K562 treated with DMSO at 1 percent for 4 hours (cell line): Measurements from ENCODE around the gene ZNF341. TPM values are rescaled to one million over a fixed set of nuclear protein-coding genes. Genes with fewer than 3 reads are reported as not detected.

Source experiments
- total RNA-seq: library from RNA; unstranded; fragments of 300-600 nt; gene quantifications from 2 replicates; pipeline ENCODE4 v1.2.3, GENCODE V29; 2022; ENCODE audit not compliant: insufficient read depth

ZNF341 gene
- 1.8 and 3.6 TPM in 2 replicates for total RNA-seq

DNA sequence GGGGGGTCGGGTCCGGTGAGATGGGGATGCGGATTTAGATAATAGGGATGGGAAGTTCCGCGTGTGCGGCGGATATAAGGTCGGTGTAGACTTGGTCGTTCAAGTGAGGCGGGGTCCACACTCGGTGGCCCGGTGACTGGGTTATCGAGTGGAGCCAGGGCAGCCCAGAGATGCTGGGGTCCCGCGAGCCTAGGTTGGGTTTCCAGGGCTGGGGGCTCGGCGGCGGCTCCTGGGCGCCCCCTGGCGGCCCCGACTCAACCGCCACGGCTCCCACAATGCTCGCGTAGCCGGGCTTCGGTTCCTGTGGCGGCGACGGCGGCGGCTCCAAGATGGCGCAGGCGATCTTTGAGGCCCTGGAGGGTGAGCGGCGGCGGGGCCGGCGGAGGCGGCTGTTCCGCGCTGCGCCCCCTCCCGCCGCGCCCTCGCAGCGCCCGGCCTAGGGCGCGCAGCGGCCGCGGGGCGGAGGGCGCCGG lies at the start of gene ZNF341:
Gene ZNF341 (plus strand): TSS at position 304 of the 473 bp plus-strand sequence. CDS start 26 bp downstream, at position 330.

DNA sequence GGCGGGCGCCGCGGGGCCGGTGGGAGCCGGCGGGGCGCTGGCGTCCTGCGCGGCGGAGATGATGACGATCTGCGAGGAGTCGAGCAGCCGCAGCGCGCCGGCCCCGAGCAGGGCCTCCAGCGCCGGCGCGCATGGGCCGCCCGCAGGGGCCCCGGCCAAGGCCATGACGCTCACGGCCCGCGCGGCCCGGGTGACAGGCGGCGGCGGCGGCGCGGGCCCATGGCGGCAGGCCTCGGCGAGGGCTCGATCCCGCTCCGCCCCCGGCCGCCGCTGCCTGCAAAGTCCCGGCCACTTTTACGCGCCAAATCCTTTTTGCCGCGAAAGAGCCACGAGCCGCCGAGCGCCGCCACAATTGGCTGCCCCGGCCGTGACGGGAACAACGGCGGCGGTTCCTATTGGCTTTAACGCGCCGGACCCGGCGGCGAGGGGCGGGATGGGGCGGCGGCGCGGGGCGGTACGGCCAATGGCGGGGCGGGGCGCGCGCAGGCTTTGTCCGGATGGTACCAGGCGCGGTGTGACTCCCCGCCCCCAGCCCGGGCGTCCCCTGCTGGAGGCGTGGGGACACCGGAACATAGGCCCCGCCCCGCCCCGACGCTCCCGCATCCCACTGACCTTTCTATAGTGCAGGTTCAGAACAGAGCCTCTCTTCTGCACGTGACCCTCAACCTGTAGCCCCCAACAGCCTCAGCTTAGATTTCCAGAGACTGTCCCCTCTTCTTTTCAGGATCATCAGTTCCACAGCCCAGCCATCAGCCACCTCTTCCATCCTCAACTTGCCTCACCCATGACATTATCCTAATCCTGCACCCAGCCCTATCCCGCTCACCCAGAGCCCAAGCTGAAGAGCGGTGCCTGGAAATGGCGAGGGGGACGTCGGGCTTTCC lies 45.5 kb upstream of the ZNF341 start, which contains the start of gene E2F1:
Gene E2F1 (minus strand): TSS at position 286 of the 884 bp plus-strand sequence. CDS start 121 bp downstream, at position 165.

GRCh38 chr20:33719989-33720709 lies 11.6 kb upstream of the ZNF341 start, which contains the start of gene PXMP4:
Gene PXMP4 (minus strand): TSS chr20:33720310. CDS start chr20:33720207, 103 bp downstream.

DNA sequence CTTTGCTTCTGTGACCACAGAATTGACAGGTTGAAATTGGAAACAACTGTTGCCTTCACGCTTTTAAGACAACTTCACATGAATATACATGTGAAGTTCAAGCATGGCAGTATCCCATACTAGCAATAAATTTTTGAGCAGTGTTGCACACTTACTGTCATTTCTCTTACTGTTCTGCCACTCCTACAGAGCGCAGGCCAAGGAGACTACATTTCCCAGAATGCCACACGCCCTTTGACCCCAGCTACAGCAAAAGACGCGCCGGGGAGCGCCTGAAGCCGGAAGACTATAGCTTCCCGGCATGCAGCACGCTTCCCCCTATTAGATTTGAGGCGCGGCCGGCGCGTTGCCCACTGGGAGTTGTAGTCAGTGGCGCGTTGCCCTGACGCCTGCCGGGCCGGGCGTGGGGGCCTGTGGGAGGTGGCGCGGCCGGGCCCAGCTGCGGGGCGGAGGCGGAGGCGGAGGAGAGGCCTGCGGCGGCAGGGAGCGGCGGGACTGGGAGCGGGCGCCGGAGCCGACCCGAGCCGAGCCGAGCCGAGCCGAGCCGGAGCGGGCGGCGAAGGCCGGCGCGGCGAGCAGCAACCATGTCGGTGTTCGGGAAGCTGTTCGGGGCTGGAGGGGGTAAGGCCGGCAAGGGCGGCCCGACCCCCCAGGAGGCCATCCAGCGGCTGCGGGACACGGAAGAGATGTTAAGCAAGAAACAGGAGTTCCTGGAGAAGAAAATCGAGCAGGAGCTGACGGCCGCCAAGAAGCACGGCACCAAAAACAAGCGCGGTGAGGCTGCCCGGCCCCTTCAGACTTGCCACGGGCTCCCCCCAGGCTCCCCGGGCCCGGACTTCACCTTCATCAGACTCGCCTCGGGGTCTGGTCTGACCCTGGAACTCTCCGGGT lies 79.3 kb downstream of the ZNF341 start, which contains the start of gene CHMP4B:
Gene CHMP4B (plus strand): TSS at position 464 of the 891 bp plus-strand sequence. CDS start 121 bp downstream, at position 585.

Other genes with a start within 250 kb of the ZNF341 start
- gene CBFA2T2, start 241.9 kb upstream of the ZNF341 start, total RNA-seq: 12.6 and 17.7 TPM in 2 replicates
- not detected in 2 replicates for gene C20orf144, start 69.7 kb upstream of the ZNF341 start, total RNA-seq
- gene ACTL10, start 65.1 kb upstream of the ZNF341 start, total RNA-seq: not detected in 2 replicates
- 44.9 and 45.2 TPM in 2 replicates for gene NECAB3, start 57.6 kb upstream of the ZNF341 start, total RNA-seq
- gene E2F1, start 45.6 kb upstream of the ZNF341 start, total RNA-seq: 38.2 and 50.8 TPM in 2 replicates
- gene PXMP4, start 11.7 kb upstream of the ZNF341 start, total RNA-seq: 6.5 and 9.0 TPM in 2 replicates
- gene CHMP4B, start 79.4 kb downstream of the ZNF341 start, total RNA-seq: 84.5 and 86.3 TPM in 2 replicates